Activated CD8-positive, alpha-beta memory T cell treated with anti-CD3 and anti-CD28 coated beads for 1 hour (primary cell): ENCODE results near the gene ATP1A1.

ENCODE experiments used
- DNase-seq, 2 donors: peaks; one replicate each; pipeline ENCODE4 v3.0.0-alpha.2; 2020; ENCODE audit warnings: low read depth in 1 of 2; ENCODE audit errors: extremely low read depth in 1 of 2

Gene ATP1A1

DNA sequence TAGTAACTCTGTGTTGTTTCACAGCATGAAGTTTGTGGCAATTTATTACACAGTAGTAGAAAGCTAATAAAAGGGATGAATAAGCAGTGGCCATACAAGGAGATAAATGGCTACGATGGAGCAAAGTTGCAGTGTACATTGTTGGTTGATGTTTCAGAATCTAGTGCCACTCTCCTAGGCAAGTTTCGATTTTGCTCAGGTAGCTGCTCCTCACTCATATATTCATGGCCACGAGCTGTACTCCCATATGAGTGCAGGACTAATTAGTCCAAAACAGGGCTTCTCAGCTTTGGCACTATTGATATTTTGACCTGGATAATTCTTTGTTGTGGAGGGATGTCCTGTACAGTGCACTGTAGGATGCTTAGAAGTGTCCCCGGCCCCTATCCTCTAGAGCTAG is 30.0 kb upstream of the ATP1A1 start:
- DNase-seq: no peak

DNA sequence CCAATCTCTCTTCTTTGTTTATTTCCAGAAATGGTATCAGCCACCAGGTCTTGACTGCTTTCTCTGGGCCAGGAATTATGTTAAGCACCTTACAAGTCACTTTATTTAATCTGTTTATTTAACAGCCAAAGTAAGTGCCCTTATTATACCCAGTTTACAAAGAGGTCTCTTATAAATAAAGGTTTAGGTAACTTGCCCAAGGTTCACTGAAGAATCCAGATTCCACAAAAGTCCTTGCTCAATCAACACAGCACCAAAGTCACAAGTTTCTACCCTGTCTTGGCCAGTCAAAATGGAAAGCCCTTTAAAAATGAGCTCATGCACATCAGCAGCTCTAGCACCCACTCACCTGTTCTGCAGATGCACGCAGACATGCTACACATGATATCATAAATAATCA is 28.0 kb upstream of the ATP1A1 start:
- DNase-seq: no peak

DNA sequence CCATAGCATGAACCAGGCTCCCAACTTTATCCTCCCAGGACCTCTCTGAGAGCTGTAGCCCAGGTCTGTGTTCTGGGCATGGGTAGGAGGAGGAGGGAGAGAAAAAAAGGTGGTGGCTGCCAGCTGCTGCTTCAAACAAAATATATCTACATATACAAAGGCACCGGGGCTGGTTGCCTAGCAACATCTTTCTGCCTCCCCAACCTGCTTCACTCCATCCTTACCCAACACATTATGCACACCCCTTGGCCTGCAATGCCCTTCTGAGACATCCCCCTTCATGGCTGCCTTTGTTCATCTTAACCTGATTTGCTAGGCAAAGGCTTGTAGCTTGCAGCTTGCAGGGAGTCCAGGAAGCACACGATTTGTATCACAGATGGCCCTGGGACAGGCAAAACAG is 27.2 kb upstream of the ATP1A1 start:
- peak; percentile 2 to 43 for DNase-seq

DNA sequence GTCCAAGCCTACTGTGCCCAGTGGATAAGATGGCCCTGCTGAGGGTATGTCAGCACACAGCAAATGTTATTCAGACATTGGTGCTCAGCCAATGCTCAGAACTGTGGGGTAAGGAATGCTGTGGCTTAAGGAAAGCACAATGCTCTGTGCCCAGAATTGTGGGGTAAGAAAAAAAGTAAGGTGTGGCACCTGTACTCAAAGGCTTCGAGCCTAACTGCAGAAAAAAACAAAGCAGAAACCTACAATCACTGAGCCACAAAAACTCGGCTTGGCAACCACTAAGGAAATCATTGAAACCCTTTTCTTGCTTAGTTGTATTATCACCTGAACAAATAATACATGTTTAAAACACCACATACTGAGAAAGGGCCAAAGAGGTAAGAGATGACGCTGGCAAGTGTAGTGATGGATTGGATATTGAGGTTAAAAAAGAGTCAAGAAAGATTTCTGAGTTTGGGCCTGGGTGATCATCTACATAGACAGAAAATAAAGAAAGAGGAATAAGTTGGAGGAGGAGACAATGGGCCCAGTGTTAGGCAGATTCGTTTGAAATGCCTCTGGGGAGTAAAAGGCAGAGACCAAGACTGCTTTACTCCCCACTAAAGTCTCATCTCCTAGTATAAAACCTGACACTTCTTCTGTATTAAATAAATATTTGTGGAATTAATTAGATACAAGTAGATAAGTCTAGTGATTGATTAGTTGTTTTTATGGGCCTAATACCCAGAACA is 25.9 kb upstream of the ATP1A1 start:
- DNase-seq: no peak

GRCh38 chr1:116347696-116348095 is 25.3 kb upstream of the ATP1A1 start:
- no peak for DNase-seq

DNA sequence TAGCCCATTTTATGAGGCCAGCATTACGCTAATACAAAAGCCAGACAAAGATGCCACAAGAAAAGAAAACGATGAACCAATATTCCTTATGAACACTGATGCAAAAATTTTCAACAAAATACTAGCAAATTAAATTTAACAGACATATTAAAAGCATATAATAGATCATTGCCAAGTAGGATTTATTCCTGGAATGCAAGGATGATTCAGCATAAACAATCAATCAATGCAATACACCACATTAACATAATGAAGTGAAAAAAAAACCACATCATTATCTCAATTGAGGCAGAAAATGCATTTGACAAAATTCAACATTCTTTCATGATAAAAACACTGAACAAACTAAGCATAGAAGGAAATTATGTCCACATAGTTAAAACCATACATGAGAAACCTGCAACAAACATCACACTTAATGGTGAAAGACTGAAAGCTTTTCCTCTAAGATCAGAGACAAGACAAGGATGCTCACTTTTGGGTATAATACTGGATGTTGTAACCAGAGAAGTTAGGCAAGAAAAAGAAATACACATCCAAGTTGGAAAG is 22.9 kb upstream of the ATP1A1 start:
- DNase-seq: no peak

DNA sequence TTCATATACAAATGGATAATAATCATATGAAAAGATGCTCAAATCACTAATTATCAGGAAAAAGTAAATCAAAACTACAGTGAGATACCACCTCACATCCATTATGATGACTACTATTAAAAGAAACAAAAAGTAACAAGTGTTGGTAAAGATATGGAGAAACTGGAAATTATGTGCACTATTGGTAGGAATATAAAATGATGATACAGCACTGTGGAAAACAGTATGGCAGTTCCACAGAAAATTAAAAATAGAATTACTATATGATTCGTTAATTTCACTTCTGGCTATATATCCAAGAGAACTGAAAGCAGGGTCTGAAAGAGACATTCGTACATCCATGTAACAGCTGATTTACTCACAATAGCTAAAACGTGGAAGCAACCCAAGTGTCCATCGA is 21.1 kb upstream of the ATP1A1 start:
- no peak for DNase-seq

DNA sequence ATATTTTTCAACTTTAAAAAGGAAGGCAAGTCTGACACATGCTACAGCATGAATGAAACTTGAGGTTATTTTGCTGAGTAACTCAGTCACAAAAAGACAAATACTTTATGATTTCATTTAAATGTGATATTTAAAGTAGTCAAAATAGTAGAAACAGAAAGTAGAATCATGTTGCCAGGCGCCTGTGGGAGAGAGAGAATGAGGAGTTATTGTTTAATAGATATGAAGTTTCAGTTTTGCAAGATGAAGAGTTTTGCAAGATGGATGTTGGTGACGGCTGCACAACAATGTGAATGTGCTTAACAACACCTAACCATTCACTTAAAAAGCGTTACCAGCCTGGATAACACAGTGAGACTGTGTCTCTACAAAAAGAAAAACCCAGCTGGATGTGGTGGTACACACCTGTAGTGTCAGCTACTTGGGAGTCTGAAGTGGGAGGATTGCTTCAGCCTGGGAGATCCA is 20.7 kb upstream of the ATP1A1 start:
- no peak for DNase-seq

DNA sequence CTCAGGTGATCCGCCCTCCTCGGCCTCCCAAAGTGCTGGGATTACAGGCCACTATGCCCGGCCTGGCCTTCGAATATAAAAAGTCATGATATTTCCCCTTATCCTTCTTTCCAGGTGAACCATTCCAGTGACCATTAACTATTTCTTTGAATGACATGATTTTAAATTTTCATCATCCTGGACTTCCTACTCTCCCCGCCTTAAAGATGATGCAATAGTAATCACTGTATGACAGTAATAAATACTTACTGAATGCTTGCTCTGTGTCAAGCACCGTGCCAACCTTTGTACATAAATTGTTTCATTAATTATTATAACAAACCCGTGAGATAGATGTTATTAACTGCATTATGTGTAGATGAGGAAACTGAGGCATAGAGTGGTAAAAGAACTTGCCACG is 19.9 kb upstream of the ATP1A1 start:
- DNase-seq: no peak

DNA sequence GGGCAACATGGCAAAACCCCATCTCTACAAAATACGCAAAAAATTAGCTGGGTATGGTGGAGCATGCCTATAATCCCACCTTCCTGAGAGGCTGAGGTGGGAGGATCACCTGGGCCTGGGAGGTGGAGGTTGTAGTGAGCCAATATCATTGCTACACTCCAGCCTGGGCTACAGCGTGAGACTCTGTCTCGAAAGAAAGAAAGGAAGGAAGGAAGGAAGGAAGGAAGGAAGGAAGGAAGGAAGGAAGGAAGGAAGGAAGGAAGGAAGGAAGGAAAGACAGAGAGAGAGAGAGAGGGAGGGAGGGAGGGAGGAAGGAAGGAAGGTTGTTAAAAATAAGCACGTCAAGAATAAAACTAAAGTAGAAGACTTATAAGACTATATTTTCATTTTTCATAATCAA is 17.0 kb upstream of the ATP1A1 start:
- no peak for DNase-seq

GRCh38 chr1:116356673-116357072 is 16.4 kb upstream of the ATP1A1 start:
- DNase-seq: no peak

DNA sequence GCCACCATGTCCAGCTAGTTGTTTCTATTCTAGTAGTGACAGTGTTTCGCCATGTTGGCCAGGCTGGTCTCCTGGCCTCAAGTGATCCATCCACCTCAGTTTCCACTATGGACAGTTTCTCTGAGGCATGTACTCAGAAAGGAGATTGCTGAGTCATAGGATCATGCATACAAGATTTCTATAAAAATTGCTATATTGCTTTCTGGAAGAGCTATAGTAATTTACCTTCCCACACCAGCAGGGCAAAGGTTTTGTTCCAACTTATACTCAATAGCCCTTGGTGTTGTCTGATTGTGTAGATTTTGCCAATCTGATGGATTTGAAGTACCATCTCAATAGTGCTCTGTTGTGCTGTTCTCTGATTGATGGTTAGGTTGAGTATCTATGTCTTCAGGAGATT is 15.6 kb upstream of the ATP1A1 start:
- no peak for DNase-seq

DNA sequence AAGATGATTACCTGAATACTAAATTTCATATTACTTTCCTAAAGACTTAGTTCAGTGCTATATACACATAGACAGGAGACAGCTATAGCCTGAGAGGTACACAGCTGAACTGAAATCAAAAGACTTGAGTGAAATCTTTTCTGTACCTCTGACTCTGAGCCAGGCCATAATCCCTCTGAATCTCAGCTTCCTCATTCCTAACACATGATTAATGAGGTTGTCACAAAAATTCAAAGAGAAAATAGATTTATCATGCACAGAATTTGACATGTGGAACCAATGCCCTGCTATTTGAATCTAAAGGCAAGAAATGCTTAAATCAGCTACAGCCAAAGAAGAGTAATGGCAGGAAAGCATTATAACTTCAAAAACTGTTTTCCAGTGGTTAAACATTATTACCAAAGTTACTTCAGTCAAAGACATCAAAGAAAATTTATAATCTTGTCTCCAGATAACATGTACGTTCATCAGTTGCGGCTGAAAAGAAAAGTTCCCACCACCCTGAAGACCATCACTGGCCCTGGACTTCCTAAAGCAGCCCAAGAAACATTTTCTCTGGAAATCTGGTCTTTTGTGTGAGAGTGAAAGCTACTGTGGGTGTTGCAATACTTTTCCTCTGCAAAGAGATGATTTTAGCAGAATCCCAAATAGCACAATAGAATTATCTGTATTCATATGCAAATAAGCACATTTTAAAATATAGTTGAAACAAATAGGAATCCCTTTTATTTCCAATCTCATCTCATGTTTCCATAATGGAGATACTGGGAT is 13.8 kb upstream of the ATP1A1 start:
- no peak for DNase-seq

- DNase-seq: no peak
Observed at GRCh38 chr1:116359871-116360270, 13.2 kb upstream of the ATP1A1 start.

GRCh38 chr1:116360429-116361173 is 12.4 kb upstream of the ATP1A1 start:
- no peak for DNase-seq

- no peak for DNase-seq
Observed at GRCh38 chr1:116361648-116362047, 11.4 kb upstream of the ATP1A1 start.

GRCh38 chr1:116362050-116362449 is 11.0 kb upstream of the ATP1A1 start:
- DNase-seq: no peak

DNA sequence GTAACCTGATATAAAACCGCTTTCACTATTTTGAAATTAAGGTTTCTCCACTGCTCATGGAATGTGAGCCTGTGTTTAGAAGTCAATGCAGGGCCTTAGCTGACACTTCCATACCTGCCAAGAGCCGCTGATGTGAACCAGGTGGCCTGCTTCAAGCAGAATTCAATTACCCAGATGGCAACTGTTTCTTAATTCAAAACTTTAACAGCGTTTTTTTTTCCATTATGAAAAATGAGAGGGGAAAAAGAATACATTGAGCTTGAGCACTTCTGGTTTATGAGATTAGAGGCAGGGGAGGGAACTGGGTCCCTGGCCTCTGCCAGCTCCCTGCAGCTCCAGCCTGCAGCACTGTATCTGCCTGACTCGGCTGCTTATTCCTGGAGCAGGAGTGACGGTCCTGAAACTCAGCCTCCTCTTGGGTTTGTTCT is 7.7 kb upstream of the ATP1A1 start:
- no peak for DNase-seq

GRCh38 chr1:116365857-116366256 is 7.2 kb upstream of the ATP1A1 start:
- no peak for DNase-seq

DNA sequence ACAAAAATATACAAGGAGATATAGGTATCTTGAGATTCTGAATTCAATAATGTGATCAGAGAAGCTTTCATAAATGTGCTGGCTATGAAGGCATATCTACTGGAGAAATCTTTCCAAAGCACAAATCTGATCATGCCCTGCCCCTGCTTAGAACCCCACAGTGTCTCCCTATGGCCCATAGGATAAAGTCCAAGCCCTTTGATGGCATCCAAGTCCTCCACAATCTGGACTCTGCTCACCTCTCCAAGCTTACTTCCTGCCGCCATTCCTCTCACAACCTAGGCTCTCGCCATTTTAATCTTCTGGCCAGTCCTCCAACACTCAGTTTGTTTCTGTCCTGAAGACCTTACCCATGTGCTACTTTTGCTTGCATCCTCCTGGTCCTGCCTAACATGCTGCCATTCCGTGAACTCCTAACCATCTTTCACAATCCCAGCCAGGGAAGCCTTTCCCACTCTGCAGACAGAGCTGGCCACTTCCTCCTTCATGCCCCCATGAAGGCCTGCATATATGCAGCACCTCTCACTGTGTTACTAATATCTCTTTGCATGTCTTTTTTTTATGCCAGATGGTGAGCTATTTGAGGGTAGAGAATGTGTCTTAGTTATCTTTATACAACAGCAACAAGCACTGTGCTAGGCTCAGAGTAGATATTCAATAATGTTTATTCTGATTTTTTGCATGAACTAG is 5.6 kb upstream of the ATP1A1 start:
- no peak for DNase-seq

GRCh38 chr1:116368241-116368640 is 4.8 kb upstream of the ATP1A1 start:
- DNase-seq: no peak
